GM21737 (cell line): ENCODE results near the gene AXIN1.
"Not testable (repeated sequence)": the region's sequence is repeated elsewhere in the genome, so short reads cannot be mapped to it uniquely, and the experiment has no call there.

Experiments
- ATAC-seq: cut with Tn5 transposase; IDR thresholded peaks from one replicate; pipeline ENCODE4 v1.9.1; 2021; ENCODE audit warnings: mild to moderate bottlenecking, moderate library complexity; ENCODE audit not compliant: unreplicated experiment

Gene AXIN1

DNA sequence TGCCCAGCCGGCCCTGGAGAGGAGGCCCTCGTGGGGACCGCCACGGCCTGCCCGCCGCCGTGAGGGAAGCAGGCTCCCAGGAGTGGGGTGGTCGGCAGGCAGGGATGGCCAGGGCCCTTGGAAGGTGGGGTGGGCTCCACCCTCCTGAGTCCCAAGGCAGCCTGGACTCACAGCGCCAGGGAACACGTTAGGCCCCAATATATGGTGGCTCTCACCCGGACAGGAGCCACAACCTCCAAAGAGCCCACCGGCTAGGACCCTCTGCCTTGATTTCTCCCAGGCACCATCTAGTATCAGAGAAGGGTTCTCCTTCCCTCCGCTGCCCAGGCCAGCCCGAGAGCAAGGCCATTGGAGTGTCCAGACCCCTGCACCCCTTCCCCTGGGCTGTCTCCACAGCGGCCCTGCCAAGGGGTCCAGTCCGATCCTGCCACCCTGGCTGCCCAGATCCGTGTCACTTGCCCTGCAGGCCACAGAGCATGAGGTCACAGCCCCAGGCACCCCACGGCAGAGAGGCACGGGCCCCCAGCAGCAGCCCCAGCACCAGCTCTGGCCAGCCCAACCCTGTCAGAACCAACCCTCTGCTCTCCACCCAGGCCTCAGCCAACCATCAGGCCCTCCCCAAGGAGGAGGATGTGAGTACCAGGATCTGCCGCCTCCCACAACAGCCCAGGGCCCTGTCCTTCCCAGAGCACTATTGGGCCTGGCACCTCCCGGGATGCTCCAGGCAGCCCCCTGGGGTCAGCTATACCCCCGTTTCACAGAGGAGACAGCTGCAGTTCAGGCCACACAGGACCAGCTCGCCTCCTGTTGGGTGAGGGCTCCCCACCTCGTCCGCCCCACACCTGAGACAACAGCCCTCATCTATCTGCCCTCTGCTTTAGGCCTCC lies 1.1 kb upstream of the AXIN1 start:
- ATAC-seq, result no peak

DNA sequence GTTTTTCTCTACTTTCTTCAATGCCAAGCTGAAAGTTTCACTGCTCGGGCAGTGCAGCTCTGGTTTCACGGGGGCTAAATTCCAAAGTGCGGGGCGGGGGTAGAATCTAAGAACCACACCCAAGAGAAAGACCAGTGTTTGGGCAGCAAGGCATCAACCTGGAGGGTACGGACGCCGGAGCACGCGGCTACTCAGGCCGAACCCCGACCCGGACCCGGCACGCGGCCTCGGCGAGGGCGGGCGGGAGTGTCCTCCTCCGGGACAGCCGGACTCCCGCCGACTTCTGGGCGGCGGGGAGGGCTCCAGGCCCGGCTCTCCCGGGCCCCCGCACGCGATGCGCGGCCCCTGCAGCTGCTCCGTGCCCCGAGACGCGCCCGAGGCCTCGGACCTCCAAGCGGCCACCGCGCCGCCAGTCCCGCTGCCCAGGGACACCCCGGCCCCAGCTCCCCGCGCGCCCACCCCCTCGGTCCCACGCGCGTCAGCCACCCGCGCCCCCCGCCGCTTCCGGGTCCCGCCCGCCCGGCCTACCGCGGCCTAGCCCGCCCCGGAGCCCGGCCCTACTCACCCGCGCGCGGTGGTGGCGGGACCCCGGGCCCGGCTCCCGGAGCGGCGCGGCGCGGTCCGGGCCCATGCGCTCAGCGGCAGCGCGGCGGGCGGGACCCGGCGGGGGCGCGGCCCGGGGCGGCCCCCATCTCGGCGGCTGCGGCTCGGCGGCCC lies 561 bp downstream of the AXIN1 start:
- peak; percentile 18 for ATAC-seq

GRCh38 chr16:350203-350602 lies 2.3 kb downstream of the AXIN1 start:
- ATAC-seq, result no peak

- no peak for ATAC-seq
Observed at GRCh38 chr16:349211-349610, 3.3 kb downstream of the AXIN1 start.

DNA sequence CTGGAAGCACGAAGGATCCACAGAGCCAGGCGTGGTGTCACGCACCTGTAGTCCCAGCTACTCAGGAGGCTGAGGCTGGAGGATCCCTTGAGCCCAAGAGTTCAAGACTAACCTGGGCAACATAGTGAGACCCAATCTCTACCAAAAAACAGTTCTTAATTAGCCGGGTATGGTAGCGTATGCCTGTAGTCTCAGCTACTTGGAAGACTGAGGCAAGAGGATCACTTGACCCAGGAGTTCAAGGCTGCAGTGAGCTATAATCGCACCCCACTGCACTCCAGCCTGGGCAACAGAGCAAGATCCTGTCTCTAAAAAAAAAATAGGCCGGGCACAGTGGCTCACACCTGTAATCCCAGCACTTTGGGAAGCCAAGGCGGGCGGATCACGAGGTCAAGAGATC lies 4.0 kb downstream of the AXIN1 start:
- ATAC-seq, result not testable (repeated sequence)

DNA sequence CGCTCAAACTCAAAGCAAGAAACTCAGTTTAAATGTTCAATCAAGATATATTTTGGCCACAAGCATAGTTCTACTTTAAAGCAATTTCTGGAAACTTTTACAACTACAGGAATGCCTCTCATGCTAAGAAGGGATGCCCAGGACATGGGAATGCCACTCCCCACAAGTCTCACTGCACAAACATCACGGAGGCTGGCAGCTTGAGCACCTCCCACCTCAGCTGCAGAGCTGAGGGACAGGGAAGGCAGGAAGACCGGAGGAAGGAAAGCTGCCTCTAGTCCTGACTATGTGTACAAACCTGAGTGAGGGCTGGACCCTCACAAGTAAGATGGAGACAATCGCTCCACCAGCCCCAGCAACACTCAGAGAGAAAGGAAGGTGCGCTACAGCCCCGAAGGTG lies 5.3 kb downstream of the AXIN1 start:
- ATAC-seq, result no peak

GRCh38 chr16:346587-346986 lies 5.9 kb downstream of the AXIN1 start:
- no peak for ATAC-seq

GRCh38 chr16:345772-346171 lies 6.8 kb downstream of the AXIN1 start:
- ATAC-seq, result no peak

GRCh38 chr16:342455-343213 lies 9.9 kb downstream of the AXIN1 start:
- ATAC-seq, result no peak

DNA sequence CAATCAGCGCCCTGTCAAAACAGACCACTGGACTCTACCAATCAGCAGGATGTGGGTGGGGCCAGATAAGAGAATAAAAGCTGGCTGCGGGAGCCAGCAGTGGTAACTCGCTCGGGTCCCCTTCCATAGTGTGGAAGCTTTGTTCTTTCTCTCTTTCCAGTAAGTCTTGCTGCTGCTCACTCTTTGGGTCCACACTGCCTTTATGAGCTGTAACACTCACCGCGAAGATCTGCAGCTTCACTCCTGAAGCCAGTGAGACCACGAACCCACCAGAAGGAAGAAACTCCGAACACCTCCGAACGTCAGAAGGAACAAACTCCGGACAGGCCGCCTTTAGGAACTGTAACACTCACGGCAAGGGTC lies 10.6 kb downstream of the AXIN1 start:
- ATAC-seq, result not testable (repeated sequence)

DNA sequence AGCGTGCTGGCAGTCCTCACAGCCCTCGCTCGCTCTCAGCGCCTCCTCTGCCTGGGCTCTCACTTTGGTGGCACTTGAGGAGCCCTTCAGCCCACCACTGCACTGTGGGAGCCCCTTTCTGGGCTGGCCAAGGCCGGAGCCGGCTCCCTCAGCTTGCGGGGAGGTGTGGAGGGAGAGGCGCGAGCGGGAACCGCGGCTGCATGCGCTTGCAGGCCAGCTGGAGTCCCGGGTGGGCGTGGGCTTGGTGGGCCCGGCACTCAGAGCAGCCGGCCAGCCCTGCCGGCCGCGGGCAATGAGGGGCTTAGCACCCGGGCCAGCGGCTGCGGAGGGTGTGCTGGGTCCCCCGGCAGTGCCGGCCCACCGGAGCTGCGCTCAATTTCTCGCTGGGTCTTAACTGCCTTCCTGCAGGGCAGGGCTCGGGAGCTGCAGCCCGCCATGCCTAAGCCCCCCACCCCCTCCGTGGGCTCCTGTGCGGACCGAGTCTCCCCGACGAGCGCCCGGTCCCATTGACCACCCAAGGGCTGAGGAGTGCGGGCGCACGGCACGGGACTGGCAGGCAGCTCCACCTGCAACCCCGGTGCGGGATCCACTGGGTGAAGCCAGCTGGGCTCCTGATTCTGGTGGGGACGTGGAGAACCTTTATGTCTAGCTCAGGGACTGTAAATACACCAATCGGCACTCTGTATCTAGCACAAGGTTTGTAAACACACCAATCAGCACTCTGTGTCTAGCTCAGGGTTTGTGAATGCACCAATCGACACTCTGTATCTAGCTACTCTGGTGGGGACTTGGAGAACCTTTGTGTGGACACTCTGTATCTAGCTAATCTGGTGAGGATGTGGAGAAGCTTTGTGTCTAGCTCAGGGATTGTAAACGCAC lies 11.2 kb downstream of the AXIN1 start:
- not testable (repeated sequence) for ATAC-seq

- ATAC-seq, result no peak
Observed at GRCh38 chr16:340370-341091, 12.0 kb downstream of the AXIN1 start.

GRCh38 chr16:339680-340079 lies 12.8 kb downstream of the AXIN1 start:
- ATAC-seq, result no peak

DNA sequence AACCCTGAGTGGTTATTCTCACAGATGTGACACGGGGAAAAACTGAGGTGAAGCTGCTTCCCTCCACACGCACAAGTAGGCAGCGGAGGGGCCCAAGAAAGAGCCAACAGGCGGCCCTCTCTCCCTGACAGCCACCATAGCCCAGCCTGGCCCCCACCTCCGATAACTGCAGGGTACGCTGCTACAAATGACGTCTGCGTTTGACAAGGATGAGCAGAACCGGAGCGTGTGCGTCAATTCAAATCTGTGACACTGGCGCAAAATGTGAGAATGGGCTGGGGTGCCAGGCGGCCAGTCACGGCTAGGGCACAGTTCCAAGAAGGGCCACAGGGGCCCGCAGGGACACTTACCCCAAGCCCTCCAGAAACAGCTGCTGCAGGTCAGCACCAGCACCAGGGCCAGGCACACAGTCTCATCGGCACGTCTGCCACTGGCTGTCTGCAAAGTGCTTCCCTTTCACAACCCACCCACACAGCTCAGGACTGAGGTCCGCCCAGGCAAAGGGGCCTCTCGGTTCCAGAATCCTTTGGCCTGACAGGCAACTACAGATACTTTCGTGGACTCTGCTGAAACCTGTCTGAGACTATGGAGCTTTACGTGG lies 14.4 kb downstream of the AXIN1 start:
- no peak for ATAC-seq

DNA sequence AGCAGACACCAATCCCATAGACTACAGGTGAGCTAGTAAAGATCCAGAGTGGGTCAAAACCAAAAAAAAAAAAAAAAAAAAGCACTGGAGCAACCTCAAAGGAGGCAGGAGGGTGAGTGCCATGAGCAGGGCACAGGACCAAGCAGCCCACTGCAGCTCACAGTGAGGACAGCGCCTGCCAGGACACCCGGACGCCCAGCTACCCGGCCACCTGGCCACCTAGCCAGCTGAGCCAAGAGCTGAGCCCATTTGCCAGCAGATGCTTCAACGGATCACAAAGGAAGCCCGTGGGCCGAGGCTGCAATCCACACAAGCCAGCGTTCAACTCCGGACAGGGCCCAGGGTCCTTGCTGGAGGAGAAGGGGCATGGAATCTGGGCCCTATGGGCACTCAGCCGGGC lies 15.1 kb downstream of the AXIN1 start:
- ATAC-seq, result no peak

- ATAC-seq, result no peak
Observed at GRCh38 chr16:336269-336668, 16.3 kb downstream of the AXIN1 start.

GRCh38 chr16:334861-335632 lies 17.5 kb downstream of the AXIN1 start:
- ATAC-seq, result not testable (repeated sequence)

DNA sequence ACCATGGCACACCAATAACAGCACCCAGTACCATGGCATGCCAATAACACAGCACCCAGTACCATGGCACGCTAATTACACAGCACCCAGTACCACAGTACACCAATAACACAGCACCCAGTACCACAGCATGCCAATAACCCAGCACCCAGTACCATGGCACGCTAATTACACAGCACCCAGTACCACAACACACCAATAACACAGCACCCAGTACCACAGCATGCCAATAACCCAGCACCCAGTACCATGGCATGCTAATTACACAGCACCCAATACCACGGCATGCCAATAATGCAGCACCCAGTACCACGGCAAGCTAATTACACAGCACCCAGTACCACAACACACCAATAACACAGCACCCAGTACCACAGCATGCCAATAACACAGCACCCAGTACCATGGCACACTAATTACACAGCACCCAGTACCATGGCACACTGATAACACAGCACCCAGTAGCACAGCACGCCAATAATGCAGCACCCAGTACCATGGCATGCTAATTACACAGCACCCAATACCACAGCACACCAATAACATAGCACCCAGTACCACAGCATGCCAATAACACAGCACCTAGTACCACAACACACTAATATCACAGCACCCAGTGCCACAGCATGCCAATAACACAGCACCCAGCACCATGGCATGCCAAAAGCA lies 18.2 kb downstream of the AXIN1 start:
- not testable (repeated sequence) for ATAC-seq
